ENCODE measurements around the gene CACNA2D3. TPM values are rescaled to one million over a fixed set of nuclear protein-coding genes. Genes with fewer than 3 reads are reported as not detected.

Gene CACNA2D3
- total RNA-seq, 1 donor from 2014 or later: 2.5 TPM

- no peaks in the 10 kb centered on the region for H3K9me3 Mint-ChIP-seq
- no peak for DNase-seq (ENCODE audit: extremely low spot score, unreplicated experiment)
- H3K4me1 Mint-ChIP-seq (ENCODE audit: unreplicated experiment): peaks cover 26% of the 10 kb centered on the region
- no peak overlapping the region for H3K4me3 Mint-ChIP-seq
- peaks cover 8% of the 10 kb centered on the region for H3K36me3 Mint-ChIP-seq
- H3K27ac Mint-ChIP-seq: no peak overlapping the region
- no peak for TF ChIP-seq CTCF (conservative IDR thresholded peaks at IDR 0.05)
- no peaks in the 10 kb centered on the region for H3K27me3 Mint-ChIP-seq
These were observed 765.8 kb downstream of the CACNA2D3 start for GRCh38 chr3:54888162-54888561.

DNA sequence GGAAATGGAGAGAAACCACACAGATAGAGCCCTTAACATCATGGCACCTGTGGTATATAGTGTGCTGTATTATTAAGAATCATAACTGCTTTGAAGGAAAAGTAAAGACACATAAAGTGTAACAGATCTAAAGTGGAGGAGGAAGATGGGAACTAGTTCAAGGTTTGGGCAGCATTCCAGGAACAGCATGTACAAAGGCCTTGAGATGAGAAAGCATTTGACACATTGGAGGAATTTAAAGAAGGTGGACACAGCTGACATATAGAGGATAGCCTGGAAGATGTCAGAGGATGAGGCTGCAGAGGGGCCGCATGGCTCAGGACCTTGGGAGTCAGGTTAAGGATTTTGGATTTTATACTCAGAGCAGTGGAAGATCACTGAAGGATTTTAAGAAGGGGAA, 766.5 kb downstream of the CACNA2D3 start:
- Mint-ChIP-seq H3K36me3 (peaks cover 8% of the 10 kb centered on the region), H3K4me1 (ENCODE audit: unreplicated experiment) (peaks cover 26% of the 10 kb centered on the region), H3K9me3 (no peaks in the 10 kb centered on the region), H3K27ac (no peak overlapping the region), H3K27me3 (no peaks in the 10 kb centered on the region), H3K4me3 (no peak overlapping the region)
- TF ChIP-seq CTCF (conservative IDR thresholded peaks at IDR 0.05): no peak
- DNase-seq (ENCODE audit: extremely low spot score, unreplicated experiment): no peak

DNA sequence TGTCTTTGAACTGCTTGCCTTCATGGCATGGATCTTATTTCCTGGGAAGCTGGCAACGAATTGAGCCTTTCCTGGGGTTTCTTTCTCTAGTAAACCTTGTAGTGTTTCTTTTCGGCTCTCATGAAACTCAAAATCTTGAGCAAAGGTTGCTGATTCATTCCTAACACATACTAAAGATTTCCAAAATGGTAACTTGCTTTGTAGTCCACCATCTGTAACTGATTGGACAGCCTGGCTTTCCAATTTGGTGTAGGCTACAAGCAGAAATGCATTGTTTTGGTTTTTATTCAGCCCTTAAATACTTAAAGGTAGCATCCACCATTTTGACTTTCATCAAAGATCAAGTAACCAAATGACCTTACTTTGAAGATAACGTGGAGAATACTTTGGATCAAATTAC, 767.4 kb downstream of the CACNA2D3 start:
- TF ChIP-seq CTCF (conservative IDR thresholded peaks at IDR 0.05): no peak
- no peak overlapping the region for H3K27ac Mint-ChIP-seq

GRCh38 chr3:54891540-54891897, 769.2 kb downstream of the CACNA2D3 start:
- no peaks in the 10 kb centered on the region for H3K9me3 Mint-ChIP-seq
- peak overlapping the region; percentile 72 for H3K4me3 Mint-ChIP-seq
- DNase-seq (ENCODE audit: extremely low spot score, unreplicated experiment): peak; percentile 73
- TF ChIP-seq CTCF (conservative IDR thresholded peaks at IDR 0.05): peak; percentile 57
- H3K27me3 Mint-ChIP-seq: no peaks in the 10 kb centered on the region
- H3K4me1 Mint-ChIP-seq (ENCODE audit: unreplicated experiment): peaks cover 26% of the 10 kb centered on the region
- peak overlapping the region; percentile 98 for H3K27ac Mint-ChIP-seq
- peaks cover 8% of the 10 kb centered on the region for H3K36me3 Mint-ChIP-seq

More for the DNA sequence above, 767.4 kb downstream of the CACNA2D3 start:
- no peak for DNase-seq (ENCODE audit: extremely low spot score, unreplicated experiment)
- Mint-ChIP-seq H3K9me3 (no peaks in the 10 kb centered on the region), H3K36me3 (peaks cover 8% of the 10 kb centered on the region), H3K4me3 (no peak overlapping the region), H3K4me1 (ENCODE audit: unreplicated experiment) (peaks cover 26% of the 10 kb centered on the region), H3K27me3 (no peaks in the 10 kb centered on the region)

- Mint-ChIP-seq H3K27ac (peak overlapping the region; percentile 98), H3K9me3 (no peaks in the 10 kb centered on the region), H3K36me3 (peaks cover 8% of the 10 kb centered on the region), H3K4me1 (ENCODE audit: unreplicated experiment) (peaks cover 26% of the 10 kb centered on the region), H3K4me3 (peak overlapping the region; percentile 72), H3K27me3 (no peaks in the 10 kb centered on the region)
- no peak for DNase-seq (ENCODE audit: extremely low spot score, unreplicated experiment)
- TF ChIP-seq CTCF (conservative IDR thresholded peaks at IDR 0.05): no peak
These were observed 769.8 kb downstream of the CACNA2D3 start for GRCh38 chr3:54892168-54892567.

- no peak overlapping the region for H3K4me3 Mint-ChIP-seq
These were observed 773.3 kb downstream of the CACNA2D3 start for GRCh38 chr3:54895613-54896012.

More at GRCh38 chr3:54895613-54896012, 773.3 kb downstream of the CACNA2D3 start:
- no peak for TF ChIP-seq CTCF (conservative IDR thresholded peaks at IDR 0.05)
- H3K36me3 Mint-ChIP-seq: no peaks in the 10 kb centered on the region
- H3K4me1 Mint-ChIP-seq (ENCODE audit: unreplicated experiment): peaks cover 25% of the 10 kb centered on the region
- peaks cover 6% of the 10 kb centered on the region for H3K9me3 Mint-ChIP-seq
- no peaks in the 10 kb centered on the region for H3K27me3 Mint-ChIP-seq
- H3K27ac Mint-ChIP-seq: no peak overlapping the region
- DNase-seq (ENCODE audit: extremely low spot score, unreplicated experiment): no peak
